ENCODE results near the gene MELTF. TPM values are rescaled to one million over a fixed set of nuclear protein-coding genes. Genes with fewer than 3 reads are reported as not detected.
"Not testable (repeated sequence)": the region's sequence is repeated elsewhere in the genome, so short reads cannot be mapped to it uniquely, and the experiment has no call there.

The MELTF gene
- total RNA-seq, 1 experiment from 2014 or later = 7.3 TPM

- no peak for TF ChIP-seq ZNF425 (CRISPR knock-in tag; conservative IDR thresholded peaks at IDR 0.05)
Measured at GRCh38 chr3:197035577-197035976, 6.0 kb upstream of the MELTF start (continued).

- H3K27me3 Mint-ChIP-seq (ENCODE audit: low read depth); DNase-seq (ENCODE audit: low spot score); H3K4me3 Mint-ChIP-seq; CTCF ChIA-PET; ATAC-seq; H3K4me1 Mint-ChIP-seq; H3K27ac Mint-ChIP-seq; H3K9me3 Mint-ChIP-seq; POLR2A ChIA-PET; H3K36me3 Mint-ChIP-seq: not testable (repeated sequence)
Measured at GRCh38 chr3:197034778-197035177, 5.2 kb upstream of the MELTF start.

GRCh38 chr3:197033764-197034163 is 4.1 kb upstream of the MELTF start:
- H3K36me3 Mint-ChIP-seq; ATAC-seq; CTCF ChIA-PET; POLR2A ChIA-PET; H3K9me3 Mint-ChIP-seq; H3K4me3 Mint-ChIP-seq; DNase-seq (ENCODE audit: low spot score); H3K4me1 Mint-ChIP-seq; H3K27ac Mint-ChIP-seq: not testable (repeated sequence)
- peaks cover 17% of the 10 kb centered on the region for H3K27me3 Mint-ChIP-seq (ENCODE audit: low read depth)

GRCh38 chr3:197031315-197032285 is 2.0 kb upstream of the MELTF start:
- H3K4me1 Mint-ChIP-seq = peaks cover 10% of the 10 kb centered on the region; the same call in 1 of the 2 replicates
- no peaks in the 10 kb centered on the region for H3K36me3 Mint-ChIP-seq
- H3K27ac Mint-ChIP-seq = no peak overlapping the region
- H3K27me3 Mint-ChIP-seq (ENCODE audit: low read depth) = peaks cover 25% of the 10 kb centered on the region
- peaks cover 7% of the 10 kb centered on the region for H3K9me3 Mint-ChIP-seq
- ATAC-seq (no peak), DNase-seq (ENCODE audit: low spot score) (no peak)
- H3K4me3 Mint-ChIP-seq = no peak overlapping the region
- ChIA-PET CTCF (interaction anchor here (0.6 to 4.9 kb wide), 6 partner anchors 10 to 386 kb away, joined by 3 to 48 read pairs (median 4); no protein-coding TSS in a partner anchor), POLR2A (no interaction called here)
- TF ChIP-seq NFATC4 (CRISPR knock-in tag; IDR thresholded peaks at IDR 0.05) (no peak), ZNF263 (CRISPR knock-in tag; IDR thresholded peaks at IDR 0.05; ENCODE audit: low read depth) (no peak), SOX15 (CRISPR knock-in tag; IDR thresholded peaks at IDR 0.05) (no peak), NFYB (CRISPR knock-in tag; conservative IDR thresholded peaks at IDR 0.05; ENCODE audit: low read depth) (no peak), ZBTB43 (CRISPR knock-in tag; IDR thresholded peaks at IDR 0.05) (no peak), NR3C1 (CRISPR knock-in tag; conservative IDR thresholded peaks at IDR 0.05; ENCODE audit: low read depth) (no peak), AR (CRISPR knock-in tag; IDR thresholded peaks at IDR 0.05) (no peak), SMAD4 (CRISPR knock-in tag; IDR thresholded peaks at IDR 0.05) (no peak), KAT7 (CRISPR knock-in tag; IDR thresholded peaks at IDR 0.05; ENCODE audit: borderline replicate concordance) (no peak), PREB (CRISPR knock-in tag; IDR thresholded peaks at IDR 0.05; ENCODE audit: borderline replicate concordance) (no peak), ATF1 (CRISPR knock-in tag; IDR thresholded peaks at IDR 0.05) (no peak), TP53 (CRISPR knock-in tag; IDR thresholded peaks at IDR 0.05) (no peak), FOXP1 (CRISPR knock-in tag; IDR thresholded peaks at IDR 0.05; ENCODE audit: borderline replicate concordance) (no peak), USF1 (CRISPR knock-in tag; IDR thresholded peaks at IDR 0.05) (no peak), E2F4 (CRISPR knock-in tag; IDR thresholded peaks at IDR 0.05; ENCODE audit: borderline replicate concordance, low read depth) (no peak)
